ENCODE data around the gene RPP25L.
A peak's percentile ranks its signal among the peaks of the same experiment; 100 is the strongest.

DNA sequence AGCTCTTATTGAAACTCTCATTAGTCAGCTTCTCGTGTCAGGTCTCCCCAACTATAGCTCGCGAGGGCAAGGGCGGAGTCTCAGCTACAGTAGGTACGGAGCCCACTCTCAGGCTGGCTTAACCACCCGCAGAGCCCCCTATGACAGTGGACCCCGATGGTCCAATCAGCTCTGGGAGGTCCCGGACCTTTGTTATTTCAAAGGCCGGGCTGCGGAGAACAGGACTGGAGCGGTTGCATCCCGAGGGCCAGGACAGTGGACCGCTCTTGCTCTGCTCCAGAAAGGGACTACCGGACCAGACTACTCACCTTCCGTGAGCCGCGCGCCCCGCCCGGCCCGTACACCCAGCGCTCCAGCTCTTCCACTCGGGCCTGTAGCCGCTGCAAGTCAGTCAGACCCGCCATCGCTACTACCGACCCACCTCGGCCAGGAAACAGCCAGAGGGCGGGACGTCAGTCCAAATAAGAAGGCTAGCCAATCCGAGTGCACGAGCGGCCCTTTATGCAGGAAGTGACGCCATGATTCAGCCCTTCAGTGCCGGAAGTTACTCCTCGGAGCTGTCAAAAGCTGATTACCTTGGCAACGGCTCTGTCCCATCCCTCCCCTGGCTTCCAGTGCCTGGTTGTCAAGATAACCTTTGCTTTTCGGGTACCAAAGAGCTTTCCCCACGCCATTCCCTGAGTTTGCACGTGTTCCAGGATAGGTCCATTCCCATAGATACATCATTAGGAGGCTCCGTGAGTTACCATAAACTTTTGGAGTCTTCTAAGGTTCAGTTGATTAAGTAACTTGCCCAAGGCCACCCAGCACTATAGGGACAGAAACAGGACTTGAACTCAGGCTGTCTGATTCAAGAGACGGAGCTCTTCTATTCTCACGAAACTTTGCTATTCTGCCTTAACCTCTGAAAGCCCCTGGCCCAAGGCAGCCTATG lies 8.4 kb upstream of the RPP25L start, which contains the start of gene DCTN3:
- TF ChIP-seq POLR2AphosphoS5 (IDR thresholded peaks at IDR 0.05) (peak; percentile 22 to 60 (median 25)), POLR2A (IDR thresholded peaks at IDR 0.05) (no peak)
- TF ChIP-seq, protein P1, sequence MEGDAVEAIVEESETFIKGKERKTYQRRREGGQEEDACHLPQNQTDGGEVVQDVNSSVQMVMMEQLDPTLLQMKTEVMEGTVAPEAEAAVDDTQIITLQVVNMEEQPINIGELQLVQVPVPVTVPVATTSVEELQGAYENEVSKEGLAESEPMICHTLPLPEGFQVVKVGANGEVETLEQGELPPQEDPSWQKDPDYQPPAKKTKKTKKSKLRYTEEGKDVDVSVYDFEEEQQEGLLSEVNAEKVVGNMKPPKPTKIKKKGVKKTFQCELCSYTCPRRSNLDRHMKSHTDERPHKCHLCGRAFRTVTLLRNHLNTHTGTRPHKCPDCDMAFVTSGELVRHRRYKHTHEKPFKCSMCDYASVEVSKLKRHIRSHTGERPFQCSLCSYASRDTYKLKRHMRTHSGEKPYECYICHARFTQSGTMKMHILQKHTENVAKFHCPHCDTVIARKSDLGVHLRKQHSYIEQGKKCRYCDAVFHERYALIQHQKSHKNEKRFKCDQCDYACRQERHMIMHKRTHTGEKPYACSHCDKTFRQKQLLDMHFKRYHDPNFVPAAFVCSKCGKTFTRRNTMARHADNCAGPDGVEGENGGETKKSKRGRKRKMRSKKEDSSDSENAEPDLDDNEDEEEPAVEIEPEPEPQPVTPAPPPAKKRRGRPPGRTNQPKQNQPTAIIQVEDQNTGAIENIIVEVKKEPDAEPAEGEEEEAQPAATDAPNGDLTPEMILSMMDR (IDR thresholded peaks at IDR 0.05) = no peak

All from breast epithelium (tissue), 3 donors.